ENCODE measurements around the gene SLC22A3.

Gene SLC22A3

DNA sequence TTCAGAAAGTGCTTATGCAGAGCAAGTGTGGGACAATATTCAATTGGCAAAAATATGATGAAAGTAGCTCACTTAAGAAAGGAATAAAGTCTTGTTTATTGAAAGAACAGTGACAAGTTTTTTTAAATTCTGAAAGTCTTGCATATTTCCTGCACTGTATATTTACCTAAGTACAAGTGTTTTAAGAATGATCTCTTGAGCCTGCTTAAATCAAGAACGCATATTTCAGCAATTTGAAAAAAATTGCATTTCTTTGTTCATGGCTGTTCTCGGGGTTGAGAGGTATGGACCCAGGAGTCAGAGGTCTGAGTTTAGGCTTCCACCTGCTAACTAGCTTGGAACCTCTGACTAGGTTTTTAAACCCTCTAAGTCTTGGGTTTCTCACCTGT lies 27.4 kb downstream of the SLC22A3 start:
- TF ChIP-seq, protein P1, sequence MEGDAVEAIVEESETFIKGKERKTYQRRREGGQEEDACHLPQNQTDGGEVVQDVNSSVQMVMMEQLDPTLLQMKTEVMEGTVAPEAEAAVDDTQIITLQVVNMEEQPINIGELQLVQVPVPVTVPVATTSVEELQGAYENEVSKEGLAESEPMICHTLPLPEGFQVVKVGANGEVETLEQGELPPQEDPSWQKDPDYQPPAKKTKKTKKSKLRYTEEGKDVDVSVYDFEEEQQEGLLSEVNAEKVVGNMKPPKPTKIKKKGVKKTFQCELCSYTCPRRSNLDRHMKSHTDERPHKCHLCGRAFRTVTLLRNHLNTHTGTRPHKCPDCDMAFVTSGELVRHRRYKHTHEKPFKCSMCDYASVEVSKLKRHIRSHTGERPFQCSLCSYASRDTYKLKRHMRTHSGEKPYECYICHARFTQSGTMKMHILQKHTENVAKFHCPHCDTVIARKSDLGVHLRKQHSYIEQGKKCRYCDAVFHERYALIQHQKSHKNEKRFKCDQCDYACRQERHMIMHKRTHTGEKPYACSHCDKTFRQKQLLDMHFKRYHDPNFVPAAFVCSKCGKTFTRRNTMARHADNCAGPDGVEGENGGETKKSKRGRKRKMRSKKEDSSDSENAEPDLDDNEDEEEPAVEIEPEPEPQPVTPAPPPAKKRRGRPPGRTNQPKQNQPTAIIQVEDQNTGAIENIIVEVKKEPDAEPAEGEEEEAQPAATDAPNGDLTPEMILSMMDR (IDR thresholded peaks at IDR 0.05; ENCODE audit: extremely low read depth, missing control alignments) = no peak
- no peak for DNase-seq (ENCODE audit: low spot score)

- no peak for DNase-seq (ENCODE audit: low spot score)
Measured at GRCh38 chr6:160376445-160376844, 28.3 kb downstream of the SLC22A3 start.

DNA sequence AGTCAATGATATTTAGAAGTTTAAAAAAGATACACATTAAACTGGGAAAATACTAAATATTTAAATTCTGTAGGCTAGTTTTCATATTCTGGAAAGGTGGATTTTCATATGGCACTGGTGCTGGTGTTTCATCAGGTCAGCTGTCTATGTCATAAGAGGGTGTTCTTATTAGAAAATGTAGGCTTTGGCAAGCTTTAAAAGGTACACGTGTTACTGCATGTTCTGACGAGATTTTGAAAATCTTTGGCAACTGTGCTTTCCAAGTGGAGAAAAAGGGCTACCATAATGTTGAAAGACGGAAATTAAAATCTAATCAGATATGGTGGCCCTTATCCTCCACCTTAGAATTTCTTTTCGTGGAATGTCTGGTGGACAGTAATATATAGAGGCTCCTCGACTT lies 30.0 kb downstream of the SLC22A3 start:
- TF ChIP-seq, protein P1 (IDR thresholded peaks at IDR 0.05; ENCODE audit: extremely low read depth, missing control alignments) = no peak
- no peak for DNase-seq (ENCODE audit: low spot score)

More at GRCh38 chr6:160376445-160376844, 28.3 kb downstream of the SLC22A3 start:
- TF ChIP-seq, protein P1 (IDR thresholded peaks at IDR 0.05; ENCODE audit: extremely low read depth, missing control alignments) = no peak

DNA sequence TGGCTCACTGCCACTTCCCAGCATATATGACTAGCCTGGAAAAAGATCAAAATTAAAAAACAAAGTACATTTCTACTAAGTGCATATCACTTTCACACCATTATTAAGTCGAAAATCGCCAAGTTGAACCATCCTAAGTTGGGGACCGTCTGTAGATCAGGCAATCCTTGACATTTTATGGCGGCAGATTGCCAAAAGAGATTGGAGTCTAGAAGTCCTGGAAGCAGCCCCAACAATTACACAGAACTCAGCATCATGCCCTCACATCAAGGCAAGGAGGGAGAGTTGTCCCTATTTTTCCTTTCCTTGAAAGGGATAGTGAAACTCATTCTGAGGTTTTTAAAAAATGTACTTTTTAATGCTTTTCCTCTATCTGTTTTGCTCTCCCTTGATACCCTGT lies 30.7 kb downstream of the SLC22A3 start:
- TF ChIP-seq, protein P1 (IDR thresholded peaks at IDR 0.05; ENCODE audit: extremely low read depth, missing control alignments) = no peak
- no peak for DNase-seq (ENCODE audit: low spot score)

DNA sequence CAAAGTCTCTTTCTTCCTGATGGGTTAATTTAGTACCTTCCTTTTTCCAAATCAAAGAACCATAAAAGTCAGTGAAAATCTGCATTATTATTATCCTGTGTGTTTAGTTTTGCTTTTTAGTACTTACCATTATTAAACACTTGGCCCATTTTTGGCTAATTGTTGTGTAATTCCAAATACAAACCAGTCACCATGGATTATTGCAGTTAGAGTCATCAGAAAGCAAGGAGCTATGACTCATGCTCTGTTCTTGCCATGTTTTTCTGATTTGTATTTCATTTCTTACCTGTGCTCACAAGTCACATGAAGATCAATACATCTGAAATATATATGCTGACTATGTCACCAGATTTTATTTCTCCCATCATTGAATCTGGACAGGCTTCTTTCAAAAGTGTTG lies 31.3 kb downstream of the SLC22A3 start:
- TF ChIP-seq, protein P1 (IDR thresholded peaks at IDR 0.05; ENCODE audit: extremely low read depth, missing control alignments) = no peak
- no peak for DNase-seq (ENCODE audit: low spot score)

- DNase-seq (ENCODE audit: low spot score) = no peak
- TF ChIP-seq, protein P1 (IDR thresholded peaks at IDR 0.05; ENCODE audit: extremely low read depth, missing control alignments) = no peak
Measured at GRCh38 chr6:160382946-160383345, 34.8 kb downstream of the SLC22A3 start.

DNA sequence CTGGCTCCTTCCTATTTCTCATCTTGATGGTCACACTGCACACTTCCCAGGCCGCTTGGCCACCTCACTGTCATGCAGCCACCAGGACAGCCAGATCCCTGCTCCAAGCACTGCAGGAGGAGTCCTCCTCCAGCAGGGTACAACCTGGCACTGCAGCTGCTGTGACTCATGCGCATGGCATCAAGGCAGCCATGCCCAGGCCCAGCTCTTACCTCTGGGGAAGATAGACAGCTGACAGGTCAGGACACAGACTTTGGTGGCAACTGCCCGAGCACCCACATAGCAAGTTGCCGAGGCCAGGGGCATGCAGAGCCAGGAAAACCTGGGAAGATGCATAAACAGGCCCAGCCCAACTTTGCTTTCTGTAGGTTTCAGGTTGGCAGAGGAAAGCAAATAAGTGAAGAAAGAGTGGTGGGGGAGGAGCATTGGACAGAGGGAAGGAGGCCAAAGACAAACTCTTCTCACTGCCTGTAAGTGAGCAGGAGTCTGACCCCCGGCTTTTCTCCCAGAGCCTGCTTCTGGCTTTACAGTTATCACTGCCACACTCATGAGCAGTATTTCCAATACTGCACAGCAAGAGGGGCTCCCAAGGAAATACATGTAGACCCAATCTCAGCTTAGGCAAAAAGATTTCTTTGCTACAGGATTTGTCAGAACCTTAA lies 38.8 kb downstream of the SLC22A3 start:
- TF ChIP-seq, protein P1 (IDR thresholded peaks at IDR 0.05; ENCODE audit: extremely low read depth, missing control alignments) = no peak
- no peak for DNase-seq (ENCODE audit: low spot score)
